Stimulated activated naive CD8-positive, alpha-beta T cell treated with anti-CD3 and anti-CD28 coated beads, Interleukin-15, Interleukin-2, amounts not matched to agents 100 U/mL and 50 U/mL, for 24 hours (primary cell): Measurements from ENCODE around the gene CBFA2T3.

Experiments
- ATAC-seq: fragments of 150-1000 bp; cut with Tn5 transposase; one replicate; pipeline ENCODE4 v1.10.0; 2021
- DNase-seq: peaks from one replicate; pipeline ENCODE4 v3.0.0; 2021

The CBFA2T3 gene

DNA sequence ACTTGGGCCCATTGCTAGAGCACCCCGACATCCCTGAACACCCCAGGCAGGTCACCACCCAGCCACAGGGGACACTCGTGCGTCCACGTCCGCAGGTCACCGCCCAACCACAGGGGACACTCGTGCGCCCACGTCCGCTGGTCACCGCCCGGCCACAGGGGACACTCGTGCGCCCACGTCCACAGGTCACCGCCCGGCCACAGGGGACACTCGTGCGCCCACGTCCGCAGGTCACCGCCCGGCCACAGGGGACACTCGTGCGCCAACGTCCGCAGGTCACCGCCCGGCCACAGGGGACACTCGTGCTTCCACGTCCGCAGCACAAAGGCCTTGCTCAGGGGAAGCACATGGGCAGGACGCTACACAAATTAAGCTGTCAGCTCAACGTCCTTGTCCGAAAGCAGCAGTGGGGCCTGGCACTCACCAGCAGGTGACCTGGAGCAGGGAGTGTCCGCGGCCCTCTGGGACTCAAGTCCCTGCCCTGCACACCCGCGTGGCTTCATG lies 137.9 kb downstream of the CBFA2T3 start:
- DNase-seq, result no peak
- ATAC-seq, result no peak

DNA sequence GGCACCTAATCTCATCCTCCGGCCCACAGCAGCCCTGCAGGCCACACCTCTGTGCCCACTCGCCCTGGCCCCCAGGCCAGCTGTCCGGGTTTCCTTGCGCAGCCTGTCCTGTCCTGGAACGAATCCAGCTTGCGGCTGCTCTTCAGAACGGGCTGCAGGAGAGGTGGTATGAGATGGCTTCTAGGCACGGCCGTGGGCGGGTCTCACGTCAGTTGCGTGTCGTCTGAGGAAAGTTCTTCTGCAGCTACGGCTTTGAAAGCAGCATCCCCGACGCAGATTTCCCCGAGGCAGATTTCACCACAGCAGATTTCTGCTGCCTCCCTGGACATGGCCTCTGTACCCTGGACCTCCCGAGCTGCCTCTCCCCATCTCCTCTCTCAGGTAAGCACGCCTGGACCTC lies 138.4 kb downstream of the CBFA2T3 start:
- ATAC-seq, result no peak
- DNase-seq, result no peak

DNA sequence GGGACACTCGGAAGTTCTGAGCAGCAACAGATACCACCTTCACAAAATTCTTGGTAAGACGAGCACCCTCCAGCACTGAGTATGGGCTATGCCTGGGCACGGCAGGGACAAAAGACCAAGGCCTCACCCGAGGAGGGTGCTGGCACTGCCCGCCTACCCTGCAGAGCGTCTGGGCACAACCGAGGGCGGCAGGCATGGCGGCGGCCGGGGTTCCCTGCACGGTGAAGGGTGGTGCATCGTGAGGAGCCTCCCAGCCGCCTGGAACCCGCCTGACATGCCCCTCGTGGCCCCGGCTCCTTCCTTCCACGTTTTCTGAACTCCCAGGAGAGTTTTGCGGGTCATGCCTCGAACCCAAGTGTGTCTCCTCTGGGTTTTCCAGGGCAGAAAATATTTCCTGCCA lies 139.2 kb downstream of the CBFA2T3 start:
- no peak for ATAC-seq
- no peak for DNase-seq

DNA sequence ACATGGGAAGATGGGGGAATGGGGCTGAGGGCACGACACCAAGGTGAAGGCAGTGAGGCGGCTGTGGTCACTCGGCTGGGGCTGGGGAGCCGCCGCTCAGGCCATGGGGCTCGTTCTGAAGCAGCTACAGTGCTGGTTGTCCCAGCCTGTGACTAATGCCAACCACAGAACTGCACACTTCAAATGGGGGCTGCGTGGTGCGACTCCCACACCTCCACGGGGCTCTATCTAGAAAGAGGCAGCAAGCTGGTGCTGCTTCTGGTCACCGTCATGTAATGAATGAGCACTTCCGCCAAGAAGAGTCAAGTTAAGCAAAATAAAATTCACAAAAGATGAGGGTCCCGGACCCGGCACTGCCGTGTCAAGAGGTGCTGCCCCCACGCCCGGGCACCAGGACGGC lies 140.2 kb downstream of the CBFA2T3 start:
- no peak for ATAC-seq

DNA sequence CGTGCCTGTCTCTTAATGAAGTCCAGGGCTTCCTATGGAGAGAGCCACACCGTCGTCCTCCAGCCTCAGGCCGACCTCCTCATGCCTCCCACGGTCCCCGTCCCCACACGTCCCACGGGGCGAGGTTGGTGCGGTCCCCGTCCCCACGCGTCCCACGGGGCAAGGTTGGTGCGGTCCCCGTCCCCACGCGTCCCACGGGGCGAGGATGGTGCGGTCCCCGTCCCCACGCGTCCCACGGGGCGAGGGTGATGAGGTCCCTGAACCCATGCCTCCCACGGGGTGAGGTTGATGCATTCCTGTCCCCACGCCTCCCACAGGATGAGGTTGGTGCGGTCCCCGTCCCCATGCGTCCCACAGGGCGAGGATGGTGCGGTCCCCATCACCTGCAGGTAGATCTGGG lies 141.2 kb downstream of the CBFA2T3 start:
- DNase-seq (no peak), ATAC-seq (no peak)

More for the DNA sequence above, 140.2 kb downstream of the CBFA2T3 start:
- no peak for DNase-seq

DNA sequence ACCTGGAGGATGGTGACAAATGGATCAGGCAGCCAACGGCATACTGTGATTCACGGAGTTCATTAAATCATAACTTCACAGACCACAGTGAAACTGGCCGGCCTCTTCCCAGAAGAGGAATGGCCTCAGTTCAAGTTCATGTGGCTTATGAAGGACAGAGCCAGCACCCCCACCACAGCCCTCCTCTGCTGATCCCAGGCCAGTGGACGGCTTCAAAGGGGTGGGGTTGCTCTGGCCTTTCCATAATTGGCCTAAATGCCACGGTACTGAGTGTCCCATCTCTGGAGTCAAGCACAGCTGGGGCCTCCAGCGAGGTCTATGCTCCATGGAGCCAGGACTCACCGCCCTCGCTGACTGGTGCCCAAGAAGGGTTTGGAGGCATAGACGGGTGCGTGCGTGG lies 141.6 kb downstream of the CBFA2T3 start:
- DNase-seq (no peak), ATAC-seq (no peak)

DNA sequence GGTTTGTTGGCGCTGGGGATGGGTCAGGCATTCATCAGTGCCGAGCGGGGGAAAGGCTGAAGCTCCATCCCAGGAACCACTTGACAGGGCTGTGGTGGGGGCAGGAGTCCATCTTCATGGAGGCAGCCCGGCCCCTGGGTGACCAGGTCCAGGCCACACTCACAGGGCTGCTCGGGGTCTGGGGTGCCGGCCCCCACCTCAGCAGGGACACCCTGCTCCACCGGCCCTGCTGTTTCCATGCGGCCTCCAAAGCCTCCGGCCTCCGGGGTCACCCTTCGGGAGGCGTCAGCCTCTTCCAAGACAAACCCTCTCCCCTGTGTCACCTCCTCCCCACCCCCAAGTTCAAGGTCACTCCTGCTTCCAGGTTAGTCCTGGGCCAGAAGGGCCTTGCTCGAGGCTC lies 142.3 kb downstream of the CBFA2T3 start:
- ATAC-seq (no peak), DNase-seq (no peak)

DNA sequence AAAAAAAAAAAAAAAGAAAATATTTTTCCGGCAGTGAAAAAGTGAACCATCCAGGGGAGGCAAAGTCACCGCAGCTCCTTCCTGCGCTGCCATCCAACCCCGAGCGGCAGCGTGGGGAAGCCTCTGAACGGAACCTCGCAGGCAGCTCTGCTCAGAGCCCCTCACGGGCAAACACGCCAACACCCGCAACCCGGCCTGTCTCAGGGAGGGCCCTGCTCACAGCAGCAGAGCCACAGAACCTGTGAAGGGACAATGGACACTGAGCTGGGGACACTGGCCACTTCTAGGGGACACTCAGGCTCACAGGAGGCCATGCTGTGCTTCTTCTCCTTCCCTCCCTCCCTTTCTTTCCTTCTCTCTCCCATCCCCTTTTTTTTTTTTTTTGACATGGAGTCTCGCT lies 143.9 kb downstream of the CBFA2T3 start:
- ATAC-seq (no peak), DNase-seq (no peak)

DNA sequence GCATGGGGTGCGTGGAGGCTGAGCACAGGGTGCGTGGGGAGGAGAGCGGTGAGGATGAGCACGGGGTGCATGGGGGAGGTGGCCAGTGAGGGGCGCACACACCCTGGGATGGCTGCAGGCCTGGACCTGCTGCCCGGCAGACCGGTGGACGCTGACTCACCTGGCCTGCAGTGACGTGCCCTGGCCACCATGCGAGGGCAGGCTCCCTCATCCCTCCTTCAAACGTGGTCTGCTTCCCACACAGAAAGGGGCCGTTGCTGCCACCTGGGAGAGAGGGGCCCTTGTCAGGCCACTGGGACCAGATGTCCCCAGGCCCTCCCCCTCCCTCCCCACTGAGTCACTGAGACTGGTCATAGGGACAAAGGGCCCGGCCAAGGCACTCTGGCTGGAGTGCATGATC lies 145.2 kb downstream of the CBFA2T3 start:
- ATAC-seq, result no peak

DNA sequence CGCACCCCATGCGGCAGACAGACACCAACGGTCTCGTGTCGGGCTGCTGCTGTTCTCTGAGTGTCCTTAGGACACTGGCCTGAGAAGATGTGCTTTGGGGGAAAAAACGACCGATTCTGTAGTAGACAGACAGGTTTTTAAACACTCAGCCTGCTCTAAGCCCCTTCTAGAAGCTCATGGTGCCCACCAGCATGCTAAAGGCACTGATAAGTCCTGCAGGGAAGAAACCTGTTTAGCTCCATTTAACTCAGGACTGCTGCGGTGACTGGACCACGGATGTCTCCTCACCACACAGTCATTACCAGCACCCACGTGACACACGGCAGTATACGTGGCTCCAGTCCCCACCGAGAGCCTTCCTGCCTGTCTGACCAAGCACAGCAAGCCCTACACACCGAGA lies 146.2 kb downstream of the CBFA2T3 start:
- no peak for ATAC-seq
- no peak for DNase-seq

More for the DNA sequence above, 145.2 kb downstream of the CBFA2T3 start:
- no peak for DNase-seq

DNA sequence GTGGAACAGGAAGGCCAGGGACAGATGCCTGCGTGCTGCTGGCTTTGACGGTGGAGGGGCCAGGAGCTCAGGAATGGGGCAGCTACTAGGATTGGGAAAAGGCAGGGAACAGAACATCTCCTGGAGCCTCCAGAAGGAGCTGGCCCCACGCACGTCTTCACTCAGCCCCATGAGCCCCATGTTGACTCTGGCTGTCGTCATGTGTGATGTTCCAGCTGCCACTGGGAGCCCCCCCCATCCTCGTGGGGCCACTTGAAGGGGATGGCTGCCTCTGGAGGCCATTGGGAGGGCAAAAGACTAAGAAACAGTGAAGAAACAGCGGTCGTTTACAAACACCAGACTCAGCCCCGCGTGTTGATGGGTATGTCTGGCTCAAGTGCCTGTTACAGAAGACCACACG lies 146.7 kb downstream of the CBFA2T3 start:
- ATAC-seq, result no peak
- no peak for DNase-seq

DNA sequence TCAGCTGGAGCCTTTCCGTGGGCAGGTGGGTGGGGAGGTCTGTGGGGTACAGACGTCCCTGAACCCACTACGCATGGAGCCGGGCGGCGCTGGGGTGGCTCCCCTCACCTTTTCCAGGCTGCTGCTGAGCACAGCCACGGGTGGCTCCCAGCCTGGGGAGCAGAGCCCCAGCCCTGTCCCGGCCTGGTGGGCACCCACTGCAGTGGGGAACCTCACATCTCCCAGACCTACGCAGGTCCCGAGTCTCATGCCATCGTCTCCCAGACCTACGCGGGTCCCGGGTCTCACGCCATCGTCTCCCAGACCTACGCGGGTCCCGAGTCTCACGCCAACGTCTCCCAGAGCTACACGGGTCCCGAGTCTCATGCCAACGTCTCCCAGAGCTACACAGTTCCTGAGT lies 148.3 kb downstream of the CBFA2T3 start:
- DNase-seq (no peak), ATAC-seq (no peak)

DNA sequence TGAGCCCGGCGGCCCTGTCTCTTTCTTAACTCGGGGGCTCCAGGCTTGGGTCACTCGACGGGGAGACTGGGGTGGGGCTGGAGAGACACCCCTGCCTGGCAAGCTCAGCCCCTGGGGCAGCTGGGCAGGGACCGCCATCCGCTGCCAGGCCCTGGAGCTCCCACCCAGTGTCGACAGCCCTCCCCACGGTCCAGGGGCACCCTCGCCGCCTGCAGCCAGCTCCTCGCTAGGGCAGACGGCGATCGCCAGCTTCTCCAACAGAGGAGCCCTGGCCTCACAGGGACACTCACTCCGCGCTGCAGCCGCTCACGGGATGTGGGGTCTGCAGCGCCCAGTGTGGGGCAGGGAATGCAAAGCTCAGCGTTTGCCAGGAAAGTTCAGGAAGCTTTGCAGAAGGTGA lies 149.3 kb downstream of the CBFA2T3 start:
- no peak for ATAC-seq

DNA sequence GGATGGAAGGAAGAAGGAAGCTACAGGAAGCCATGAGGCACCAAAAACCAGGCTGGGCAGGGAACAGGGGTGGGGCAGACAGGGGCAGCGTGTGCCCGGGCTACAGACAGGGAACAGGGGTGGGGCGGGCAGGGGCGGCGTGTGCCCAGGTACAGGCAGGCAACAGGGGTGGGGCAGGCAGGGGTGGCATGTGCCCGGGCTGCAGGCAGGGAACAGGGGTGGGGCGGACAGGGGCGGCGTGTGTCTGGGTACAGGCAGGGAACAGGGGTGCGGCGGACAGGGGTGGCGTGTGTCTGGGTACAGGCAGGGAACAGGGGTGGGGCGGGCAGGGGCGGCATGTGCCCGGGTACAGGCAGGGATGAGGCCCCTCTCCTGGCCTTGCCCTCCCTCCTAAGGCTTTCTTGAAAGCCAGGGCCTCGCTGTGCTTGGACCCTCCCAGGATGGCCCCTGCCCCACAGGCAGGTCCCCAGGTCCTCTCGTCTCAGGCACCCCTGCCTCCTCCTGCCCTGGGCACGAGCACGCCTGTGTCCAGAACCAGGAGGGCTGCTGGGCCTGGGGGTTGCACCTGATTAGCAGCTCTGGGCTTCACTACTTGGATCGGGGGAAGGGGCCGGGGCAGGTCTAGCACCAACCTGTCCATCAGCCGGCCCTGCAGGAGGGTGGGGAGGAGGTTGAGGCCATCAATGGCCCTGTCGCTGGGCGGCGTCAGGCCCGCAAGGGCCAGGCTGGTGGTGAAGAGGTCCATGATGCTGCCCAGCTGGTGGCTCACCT lies 150.8 kb downstream of the CBFA2T3 start:
- no peak for ATAC-seq

More for the DNA sequence above, 149.3 kb downstream of the CBFA2T3 start:
- no peak for DNase-seq

DNA sequence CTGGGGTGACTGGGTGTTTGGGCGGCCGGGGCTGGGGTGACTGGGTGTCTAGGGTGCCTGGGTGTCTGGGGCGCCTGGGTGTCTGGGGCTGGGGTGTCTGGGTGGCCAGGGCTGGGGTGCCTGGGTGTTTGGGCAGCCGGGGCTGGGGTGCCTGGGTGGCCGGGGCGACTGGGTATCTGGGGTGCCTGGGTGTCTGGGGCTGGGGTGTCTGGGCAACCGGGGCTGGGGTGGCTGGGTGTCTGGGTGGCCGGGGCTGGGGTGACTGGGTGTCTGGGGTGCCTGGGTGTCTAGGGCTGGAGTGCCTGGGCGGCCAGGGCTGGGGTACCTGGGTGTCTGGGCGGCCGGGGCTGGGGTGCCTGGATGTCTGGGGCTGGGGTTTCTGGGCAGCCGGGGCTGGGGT lies 151.9 kb downstream of the CBFA2T3 start:
- DNase-seq (no peak), ATAC-seq (no peak)

More for the DNA sequence above, 150.8 kb downstream of the CBFA2T3 start:
- no peak for DNase-seq
